B cell (primary cell): ENCODE results near the gene KCNH6. TPM values are rescaled to one million over a fixed set of nuclear protein-coding genes. Genes with fewer than 3 reads are reported as not detected.

Source experiments
- ATAC-seq: fragments of 200-7000 bp; cut with Tn5 transposase; one replicate; pipeline ENCODE4 v1.10.0; 2021; ENCODE audit warnings: low read depth, mild to moderate bottlenecking, moderate number of reproducible peaks, moderate library complexity
- CTCF ChIA-PET: fragments of 350-600 bp; sonication (Branson Sonifier 250); formaldehyde crosslinking; loops from one replicate; lab custom pipeline; 2021; ENCODE audit warnings: antibody characterized with exemption, inconsistent platforms; lab: Charles Lee
- POLR2A ChIA-PET: fragments of 350-600 bp; sonication (Branson Sonifier 250); formaldehyde crosslinking; loops from one replicate; lab custom pipeline; 2021; ENCODE audit warnings: antibody characterized with exemption; lab: Charles Lee
- DNase-seq: peaks from one replicate; pipeline ENCODE4 v3.0.0; 2013
- H2AFZ ChIP-seq: 2 replicates; pipeline ENCODE4 v1.6.1; 2012; ENCODE audit warnings: mild to moderate bottlenecking, low read depth, low read length; ENCODE audit not compliant: insufficient read depth, poor library complexity, severe bottlenecking
- H3K27ac ChIP-seq, 2 donors: 1 replicate in 1 of 2; 2 replicates in 1 of 2; pipeline ENCODE4 v1.5.1; 2012 to 2013; ENCODE audit warnings: low read length in 2 of 2, mild to moderate bottlenecking in 2 of 2, moderate library complexity in 1 of 2
- H3K27me3 ChIP-seq, 4 experiments: fragments of 200-600 bp in 1 of 4; sonication (generic) in 1 of 4; replicated peaks in 1 of 4; 1 replicate in 2 of 4; 2 replicates in 2 of 4; pipeline versions ENCODE4 v1.6.1 to v1.7.0; 2013 to 2016; ENCODE audit warnings: low read length in 3 of 4, mild to moderate bottlenecking in 2 of 4, mixed read lengths in 1 of 4, moderate library complexity in 1 of 4; ENCODE audit not compliant: insufficient read depth in 4 of 4, control insufficient read depth in 3 of 4; ENCODE audit errors: control extremely low read depth in 1 of 4
- H3K36me3 ChIP-seq, 2 experiments: replicated peaks in 1 of 2; 1 replicate in 1 of 2; 2 replicates in 1 of 2; pipeline versions ENCODE4 v1.6.1 to v1.7.1; 2013; ENCODE audit warnings: low read length in 1 of 2; ENCODE audit not compliant: insufficient read depth in 2 of 2, control insufficient read depth in 1 of 2; ENCODE audit errors: control extremely low read depth in 1 of 2, extremely low read depth in 1 of 2
- H3K4me1 ChIP-seq, 2 donors: fragments of 200-600 bp in 1 of 2; sonication (generic) in 1 of 2; 1 replicate in 1 of 2; 2 replicates in 1 of 2; pipeline versions ENCODE4 v1.5.1 to v1.6.1; 2013 to 2017; ENCODE audit warnings: low read length in 2 of 2; ENCODE audit not compliant: control insufficient read depth in 2 of 2, insufficient read depth in 2 of 2
- H3K4me2 ChIP-seq: replicated peaks from 2 replicates; pipeline ENCODE3; 2012; ENCODE audit warnings: mild to moderate bottlenecking, low read depth, low read length; ENCODE audit not compliant: poor library complexity, severe bottlenecking
- H3K4me3 ChIP-seq, 5 experiments: fragments of 200-600 bp in 1 of 5; sonication (generic) in 1 of 5; 1 replicate in 3 of 5; 2 replicates in 2 of 5; pipeline versions ENCODE4 v1.5.1 to v1.7.0; 2011 to 2016; ENCODE audit warnings: low read length in 4 of 5, mild to moderate bottlenecking in 4 of 5, low read depth in 2 of 5, control low read depth in 1 of 5, moderate library complexity in 1 of 5; ENCODE audit not compliant: insufficient read depth in 1 of 5; ENCODE audit errors: control extremely low read depth in 1 of 5, extremely low read depth in 1 of 5
- H3K79me2 ChIP-seq: fragments of 200-600 bp; sonication (generic); one replicate; pipeline ENCODE4 v1.6.0; 2016; ENCODE audit warnings: low read length; ENCODE audit not compliant: control insufficient read depth, insufficient read depth
- H3K9ac ChIP-seq: fragments of 200-600 bp; sonication (generic); 2 replicates; pipeline ENCODE4 v1.6.1; 2017; ENCODE audit warnings: mild to moderate bottlenecking, low read length, moderate library complexity
- H3K9me3 ChIP-seq, 3 donors: one replicate each; pipeline versions ENCODE4 v1.6.1 to v1.7.1; 2013; ENCODE audit warnings: low read length in 2 of 3; ENCODE audit not compliant: control insufficient read depth in 2 of 3, insufficient read depth in 1 of 3; ENCODE audit errors: control extremely low read depth in 1 of 3
- H4K20me1 ChIP-seq: 2 replicates; pipeline ENCODE4 v1.6.0; 2012; ENCODE audit warnings: mild to moderate bottlenecking, low read length; ENCODE audit not compliant: insufficient read depth, control insufficient read depth, poor library complexity, severe bottlenecking
- H3K27ac Mint-ChIP-seq: one replicate; pipeline ENCODE4 v1.8.0; 2021; ENCODE audit warnings: mixed read lengths
- H3K27me3 Mint-ChIP-seq: one replicate; pipeline ENCODE4 v1.8.0; 2021; ENCODE audit warnings: mixed read lengths
- H3K4me1 Mint-ChIP-seq: one replicate; pipeline ENCODE4 v1.8.0; 2021; ENCODE audit warnings: mixed read lengths
- H3K4me3 Mint-ChIP-seq: one replicate; pipeline ENCODE4 v1.8.0; 2021; ENCODE audit warnings: mixed read lengths
- H3K9me3 Mint-ChIP-seq: one replicate; pipeline ENCODE4 v1.8.0; 2022; ENCODE audit warnings: mixed read lengths; ENCODE audit not compliant: insufficient read depth
- EZH2 ChIP-seq: IDR thresholded peaks from 2 replicates; pipeline ENCODE4 v1.6.1; 2012; ENCODE audit warnings: borderline replicate concordance, low read depth, mild to moderate bottlenecking, moderate library complexity, low read length; ENCODE audit not compliant: insufficient read depth, poor library complexity, severe bottlenecking
- WGBS: methylation state at CpG from one replicate; pipeline ENCODE4 v1.1.5; 2013; ENCODE audit warnings: missing lambda C conversion rate; ENCODE audit not compliant: insufficient coverage; 5-methylcytosine and 5-hydroxymethylcytosine counted together
- intact Hi-C: fragments of 100-400 bp; cut with micrococcal nuclease; formaldehyde crosslinking; loops from one replicate; pipeline ENCODE4 v1.10.0; 2022
- polyA plus RNA-seq: library from polyadenylated mRNA; depleted of rRNA; stranded (reverse); fragments of >200 nt; gene quantifications from 2 replicates; pipeline ENCODE4 v1.2.3, GENCODE V29; 2012
- total RNA-seq, 2 donors: library from RNA; stranded (reverse); fragments of 120-200 nt in 1 of 2; gene quantifications; 1 replicate in 1 of 2; 2 replicates in 1 of 2; pipeline versions ENCODE4 v1.2.3 to v1.2.4, GENCODE V29; 2013 to 2022
- TF ChIP-seq, protein P1 (sequence below): fragments of 200-600 bp; IDR thresholded peaks from one replicate; pipeline ENCODE4 v1.8.0; 2022; ENCODE audit warnings: antibody characterized with exemption, mild to moderate bottlenecking

The KCNH6 gene
- total and polyA plus RNA-seq, 2 donors (not counting 1 experiment from before 2014, with no cell fraction given) = not detected

- ChIA-PET POLR2A (interaction anchor here (0.6 kb wide), 1 partner anchor 1528 kb away, joined by 3 read pairs; no protein-coding TSS in a partner anchor), CTCF (interaction anchor here (0.7 kb wide), 1 partner anchor 150 kb away, joined by 3 read pairs; no protein-coding TSS in a partner anchor)
- TF ChIP-seq EZH2 = no peak
- TF ChIP-seq, protein P1, sequence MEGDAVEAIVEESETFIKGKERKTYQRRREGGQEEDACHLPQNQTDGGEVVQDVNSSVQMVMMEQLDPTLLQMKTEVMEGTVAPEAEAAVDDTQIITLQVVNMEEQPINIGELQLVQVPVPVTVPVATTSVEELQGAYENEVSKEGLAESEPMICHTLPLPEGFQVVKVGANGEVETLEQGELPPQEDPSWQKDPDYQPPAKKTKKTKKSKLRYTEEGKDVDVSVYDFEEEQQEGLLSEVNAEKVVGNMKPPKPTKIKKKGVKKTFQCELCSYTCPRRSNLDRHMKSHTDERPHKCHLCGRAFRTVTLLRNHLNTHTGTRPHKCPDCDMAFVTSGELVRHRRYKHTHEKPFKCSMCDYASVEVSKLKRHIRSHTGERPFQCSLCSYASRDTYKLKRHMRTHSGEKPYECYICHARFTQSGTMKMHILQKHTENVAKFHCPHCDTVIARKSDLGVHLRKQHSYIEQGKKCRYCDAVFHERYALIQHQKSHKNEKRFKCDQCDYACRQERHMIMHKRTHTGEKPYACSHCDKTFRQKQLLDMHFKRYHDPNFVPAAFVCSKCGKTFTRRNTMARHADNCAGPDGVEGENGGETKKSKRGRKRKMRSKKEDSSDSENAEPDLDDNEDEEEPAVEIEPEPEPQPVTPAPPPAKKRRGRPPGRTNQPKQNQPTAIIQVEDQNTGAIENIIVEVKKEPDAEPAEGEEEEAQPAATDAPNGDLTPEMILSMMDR = no peak
- no peak overlapping the region for H3K27ac ChIP-seq
- H3K79me2 ChIP-seq = no peaks in the 10 kb centered on the region
- no peak overlapping the region for H3K27ac Mint-ChIP-seq
- H3K9me3 ChIP-seq = no peaks in the 10 kb centered on the region
- no peaks in the 10 kb centered on the region for H3K9me3 Mint-ChIP-seq
- H3K36me3 ChIP-seq = no peaks in the 10 kb centered on the region
- WGBS = 96% methylated on average over 10 of the region's 10 CpGs
- no peak overlapping the region for H2AFZ ChIP-seq
- no peak overlapping the region for H3K4me2 ChIP-seq
- H4K20me1 ChIP-seq = no peaks in the 10 kb centered on the region
- DNase-seq = no peak
- peaks cover 11% of the 10 kb centered on the region for H3K4me1 Mint-ChIP-seq
- no peak for ATAC-seq
- intact Hi-C loops = no loop called here
- H3K9ac ChIP-seq = no peak overlapping the region
- H3K27me3 ChIP-seq = no peaks in the 10 kb centered on the region
- H3K27me3 Mint-ChIP-seq = peaks cover 4% of the 10 kb centered on the region
- no peak overlapping the region for H3K4me3 ChIP-seq
- peaks cover 0 to 10% of the 10 kb centered on the region in 2 donors for H3K4me1 ChIP-seq
- no peak overlapping the region for H3K4me3 Mint-ChIP-seq
These were observed 34.3 kb upstream of the KCNH6 start for GRCh38 chr17:63488851-63489250.

DNA sequence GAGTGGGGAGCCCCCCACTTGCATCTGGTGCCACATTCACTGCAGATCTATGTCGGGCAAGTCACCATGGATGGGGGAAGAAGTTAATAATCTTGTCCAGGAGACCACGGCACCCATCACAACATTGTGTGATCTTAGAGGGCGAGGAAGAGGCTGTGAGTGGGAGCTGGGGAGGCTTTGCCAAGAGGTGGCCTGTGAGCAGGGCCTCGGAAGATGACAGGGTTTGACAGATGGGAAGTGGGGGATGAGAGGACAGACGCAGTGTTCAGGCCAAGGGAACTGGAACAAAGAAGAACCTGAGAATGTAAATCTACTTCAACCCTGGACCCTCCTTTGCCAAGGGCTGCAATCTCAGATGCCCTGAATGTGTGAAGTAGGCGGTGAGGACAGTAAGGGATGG, 33.9 kb upstream of the KCNH6 start:
- no peak overlapping the region for H2AFZ ChIP-seq
- DNase-seq (no peak), ATAC-seq (no peak)
- peaks cover 11% of the 10 kb centered on the region for H3K4me1 Mint-ChIP-seq
- no peak overlapping the region for H3K4me2 ChIP-seq
- H3K27me3 ChIP-seq = no peaks in the 10 kb centered on the region
- intact Hi-C loops = no loop called here
- H3K27ac ChIP-seq = no peak overlapping the region
- no peaks in the 10 kb centered on the region for H3K79me2 ChIP-seq
- H3K4me3 Mint-ChIP-seq = no peak overlapping the region
- peaks cover 0 to 10% of the 10 kb centered on the region in 2 donors for H3K4me1 ChIP-seq
- no peak for TF ChIP-seq EZH2
- TF ChIP-seq, protein P1 = no peak
- H3K27me3 Mint-ChIP-seq = peaks cover 4% of the 10 kb centered on the region
- ChIA-PET POLR2A (interaction anchor here (0.6 kb wide), 1 partner anchor 1528 kb away, joined by 3 read pairs; no protein-coding TSS in a partner anchor), CTCF (no interaction called here)
- no peak overlapping the region for H3K9ac ChIP-seq
- no peaks in the 10 kb centered on the region for H3K36me3 ChIP-seq
- H3K9me3 Mint-ChIP-seq = no peaks in the 10 kb centered on the region
- H3K27ac Mint-ChIP-seq = no peak overlapping the region
- H3K9me3 ChIP-seq = no peaks in the 10 kb centered on the region
- H4K20me1 ChIP-seq = no peaks in the 10 kb centered on the region
- no peak overlapping the region for H3K4me3 ChIP-seq
- 100% methylated on average over 3 of the region's 6 CpGs for WGBS
